ENCODE results near the gene C4orf50. TPM values are rescaled to one million over a fixed set of nuclear protein-coding genes. Genes with fewer than 3 reads are reported as not detected.

Gene C4orf50
- total and polyA plus RNA-seq, 2 experiments from 2014 or later: 0.06 to 0.31 TPM

GRCh38 chr4:5990446-5991160 lies 27.6 kb downstream of the C4orf50 start:
- no peaks in the 10 kb centered on the region; the same call in 2 of the 3 replicates for H3K4me1 Mint-ChIP-seq
- H3K4me3 Mint-ChIP-seq: no peak overlapping the region
- H3K36me3 Mint-ChIP-seq (ENCODE audit: low read depth): no peaks in the 10 kb centered on the region
- DNase-seq (ENCODE audit: low spot score): no peak
- no peaks in the 10 kb centered on the region for H3K36me3 ChIP-seq (ENCODE audit: insufficient read depth)
- no peak overlapping the region for H3K27ac Mint-ChIP-seq
- no peaks in the 10 kb centered on the region for H3K4me1 ChIP-seq (ENCODE audit: insufficient read depth)
- ATAC-seq: no peak
- no peak overlapping the region for H3K27ac ChIP-seq (ENCODE audit: low read depth)
- H3K27me3 ChIP-seq (ENCODE audit: insufficient read depth): no peaks in the 10 kb centered on the region
- TF ChIP-seq CTCF (conservative IDR thresholded peaks at IDR 0.05; ENCODE audit: low read depth in 2 of 2) (no peak), NANOG (IDR thresholded peaks at IDR 0.05; ENCODE audit: borderline replicate concordance) (no peak), ETS1 (IDR thresholded peaks at IDR 0.05) (no peak), ZNF462 (CRISPR knock-in tag; IDR thresholded peaks at IDR 0.05) (no peak), CREB1 (CRISPR knock-in tag; IDR thresholded peaks at IDR 0.05; ENCODE audit: low read depth) (no peak), JUNB (IDR thresholded peaks at IDR 0.05; ENCODE audit: unreplicated experiment) (no peak), EZH2phosphoT487 (IDR thresholded peaks at IDR 0.05; ENCODE audit: unreplicated experiment) (no peak), STAT1 (IDR thresholded peaks at IDR 0.05; ENCODE audit: unreplicated experiment) (no peak), POLR2AphosphoS5 (IDR thresholded peaks at IDR 0.05; ENCODE audit: low read depth) (no peak), ZNF331 (CRISPR knock-in tag; IDR thresholded peaks at IDR 0.05; ENCODE audit: low read depth) (no peak), EZH2 (IDR thresholded peaks at IDR 0.05; ENCODE audit: low read depth, unreplicated experiment) (no peak), REST (IDR thresholded peaks at IDR 0.05; ENCODE audit: unreplicated experiment) (no peak), ZNF114 (CRISPR knock-in tag; IDR thresholded peaks at IDR 0.05) (no peak)
- peaks cover 3% of the 10 kb centered on the region; the same call in 1 of the 2 replicates for H3K9me2 ChIP-seq (ENCODE audit: insufficient read depth)
- no peaks in the 10 kb centered on the region for H4K20me1 ChIP-seq (replicated peaks; ENCODE audit: insufficient read depth)
- H3K4me3 ChIP-seq: no peak overlapping the region
- no peaks in the 10 kb centered on the region for H3K79me2 ChIP-seq (replicated peaks; ENCODE audit: insufficient read depth)
- peaks cover 10% of the 10 kb centered on the region; the same call in 2 of the 3 replicates for H3K9me3 Mint-ChIP-seq
- no peak overlapping the region for H3K4me2 ChIP-seq
- H2AFZ ChIP-seq: no peak overlapping the region
- no peaks in the 10 kb centered on the region for H3F3A ChIP-seq (replicated peaks; ENCODE audit: low read depth)
- peaks cover 12% of the 10 kb centered on the region for H3K27me3 Mint-ChIP-seq (ENCODE audit: insufficient read depth, low read depth, poor library complexity)

All from GM23338 (cell line).